Measurements from ENCODE around the gene WRAP73.
"Not testable (repeated sequence)": the region's sequence is repeated elsewhere in the genome, so short reads cannot be mapped to it uniquely, and the experiment has no call there.

The WRAP73 gene

GRCh38 chr1:3631320-3632260 lies 18.3 kb downstream of the WRAP73 start:
- DNase-seq (ENCODE audit: low read depth, low spot score), result no peak

GRCh38 chr1:3630914-3631313 lies 19.0 kb downstream of the WRAP73 start:
- DNase-seq (ENCODE audit: low read depth, low spot score), result no peak

- no peak for DNase-seq (ENCODE audit: low read depth, low spot score)
These were observed 19.7 kb downstream of the WRAP73 start for GRCh38 chr1:3630161-3630611.

GRCh38 chr1:3629561-3630160 lies 20.2 kb downstream of the WRAP73 start:
- no peak for DNase-seq (ENCODE audit: low read depth, low spot score)

GRCh38 chr1:3628445-3628844 lies 21.5 kb downstream of the WRAP73 start:
- DNase-seq (ENCODE audit: low read depth, low spot score), result no peak

GRCh38 chr1:3627515-3628253 lies 22.2 kb downstream of the WRAP73 start:
- DNase-seq (ENCODE audit: low read depth, low spot score), result no peak

- DNase-seq (ENCODE audit: low read depth, low spot score), result no peak
These were observed 23.9 kb downstream of the WRAP73 start for GRCh38 chr1:3626025-3626424.

GRCh38 chr1:3625151-3625907 lies 24.6 kb downstream of the WRAP73 start:
- DNase-seq (ENCODE audit: low read depth, low spot score), result no peak

- no peak for DNase-seq (ENCODE audit: low read depth, low spot score)
These were observed 25.4 kb downstream of the WRAP73 start, which contains the start of gene TPRG1L for GRCh38 chr1:3624200-3625136. TSS of gene TPRG1L (plus strand) at chr1:3625015. CDS start at chr1:3625073, 58 bp downstream.

GRCh38 chr1:3623441-3624199 lies 26.3 kb downstream of the WRAP73 start:
- no peak for DNase-seq (ENCODE audit: low read depth, low spot score)

- not testable (repeated sequence) for DNase-seq (ENCODE audit: low read depth, low spot score)
These were observed 27.8 kb downstream of the WRAP73 start for GRCh38 chr1:3622102-3622501.

- not testable (repeated sequence) for DNase-seq (ENCODE audit: low read depth, low spot score)
These were observed 28.7 kb downstream of the WRAP73 start for GRCh38 chr1:3621151-3621671.

GRCh38 chr1:3620708-3621107 lies 29.2 kb downstream of the WRAP73 start:
- DNase-seq (ENCODE audit: low read depth, low spot score), result no peak

- DNase-seq (ENCODE audit: low read depth, low spot score), result no peak
These were observed 30.8 kb downstream of the WRAP73 start for GRCh38 chr1:3618881-3619671.

GRCh38 chr1:3618531-3618880 lies 31.4 kb downstream of the WRAP73 start:
- DNase-seq (ENCODE audit: low read depth, low spot score), result no peak

- DNase-seq (ENCODE audit: low read depth, low spot score), result no peak
These were observed 32.0 kb downstream of the WRAP73 start for GRCh38 chr1:3617806-3618345.

GRCh38 chr1:3616861-3617260 lies 33.0 kb downstream of the WRAP73 start:
- no peak for DNase-seq (ENCODE audit: low read depth, low spot score)
